Measurements from ENCODE around the gene HDHD5.

HDHD5 gene

GRCh38 chr22:17113600-17113999, 45.5 kb downstream of the HDHD5 start:
- TF ChIP-seq CREB5 (CRISPR knock-in tag; IDR thresholded peaks at IDR 0.05; ENCODE audit: low read depth) = no peak
- ATAC-seq = no peak

DNA sequence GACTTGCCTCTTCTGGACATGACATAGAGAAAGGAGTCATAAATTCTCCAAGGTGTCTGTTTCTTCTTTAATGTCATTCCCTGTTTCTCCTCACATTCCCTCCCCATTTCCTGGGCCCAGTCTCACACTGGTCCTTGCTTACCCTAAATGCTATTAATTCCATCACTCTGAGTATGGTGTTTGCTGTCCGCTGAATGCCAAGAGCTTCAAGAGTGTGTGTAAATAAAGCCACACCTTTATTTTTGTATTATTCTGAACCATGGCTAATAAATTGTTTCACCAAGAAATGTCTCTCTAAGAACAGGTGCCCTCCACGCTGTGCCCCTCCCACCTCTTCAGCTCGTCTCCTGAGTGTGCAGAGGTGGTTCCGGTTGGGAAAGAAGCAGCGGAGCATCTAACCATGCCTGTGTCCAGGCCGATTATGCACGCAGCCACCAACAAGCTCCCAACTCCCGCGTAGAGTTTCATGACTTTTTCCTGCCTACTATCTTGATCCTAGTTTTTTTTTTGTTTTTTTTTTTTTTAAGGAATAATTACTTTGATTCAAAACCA, 46.5 kb downstream of the HDHD5 start:
- ATAC-seq = no peak
- TF ChIP-seq ISL1 (CRISPR knock-in tag; IDR thresholded peaks at IDR 0.05) (no peak), ZNF8 (CRISPR knock-in tag; IDR thresholded peaks at IDR 0.05) (no peak), CSRNP3 (CRISPR knock-in tag; IDR thresholded peaks at IDR 0.05) (no peak), SNAI2 (CRISPR knock-in tag; IDR thresholded peaks at IDR 0.05) (no peak), ESRRG (CRISPR knock-in tag; IDR thresholded peaks at IDR 0.05) (no peak), RARB (CRISPR knock-in tag; IDR thresholded peaks at IDR 0.05) (no peak), ZFP3 (CRISPR knock-in tag; IDR thresholded peaks at IDR 0.05) (no peak), GLIS3 (CRISPR knock-in tag; IDR thresholded peaks at IDR 0.05) (no peak), ZFP30 (CRISPR knock-in tag; IDR thresholded peaks at IDR 0.05) (no peak), POU6F1 (CRISPR knock-in tag; IDR thresholded peaks at IDR 0.05; ENCODE audit: borderline replicate concordance, low read depth) (no peak)

DNA sequence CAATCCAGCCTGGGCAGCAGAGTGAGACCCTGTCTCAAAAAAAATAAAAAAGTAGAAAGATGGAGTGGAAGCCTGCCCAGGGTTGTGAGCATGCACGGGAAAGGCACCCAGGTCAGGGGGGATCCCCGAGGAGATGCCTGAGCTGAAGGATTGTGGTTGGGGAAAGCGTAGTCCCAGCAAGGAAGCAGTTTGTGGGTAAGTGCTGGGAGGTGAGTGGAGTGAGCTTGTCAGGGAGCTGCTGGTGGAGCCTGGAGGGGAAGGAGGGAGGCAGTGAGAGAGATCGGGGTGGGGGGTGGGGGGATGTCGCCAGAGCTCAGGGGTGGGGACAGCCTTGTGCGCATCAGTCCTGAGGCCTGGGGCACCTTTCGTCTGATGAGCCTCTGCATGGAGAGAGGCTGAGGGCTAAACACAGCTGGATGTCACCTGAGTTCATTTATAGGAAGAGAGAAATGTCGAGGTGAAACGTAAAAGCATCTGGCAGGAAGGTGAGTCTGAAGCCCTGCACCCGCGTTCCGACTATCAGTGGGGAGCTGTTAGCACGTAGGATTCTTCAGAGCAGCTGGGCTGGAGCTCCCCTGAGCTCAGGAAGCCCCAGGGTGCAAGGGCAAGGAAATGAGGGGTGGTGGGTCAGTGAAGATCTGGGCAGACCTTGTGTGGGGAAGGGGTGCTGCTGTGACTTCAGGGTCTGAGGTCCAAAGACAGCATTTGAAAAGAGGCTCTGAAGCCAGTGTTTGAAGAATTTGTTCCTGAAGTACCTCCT, 48.1 kb downstream of the HDHD5 start:
- no peak for ATAC-seq
- no peak for TF ChIP-seq CSRNP3 (CRISPR knock-in tag; IDR thresholded peaks at IDR 0.05)
- TF ChIP-seq ZNF8 (CRISPR knock-in tag; IDR thresholded peaks at IDR 0.05) = no peak
- TF ChIP-seq ZNF565 (CRISPR knock-in tag; conservative IDR thresholded peaks at IDR 0.05; ENCODE audit: low read depth) = no peak

GRCh38 chr22:17109976-17110375, 49.1 kb downstream of the HDHD5 start:
- TF ChIP-seq ZFP30 (CRISPR knock-in tag; IDR thresholded peaks at IDR 0.05) (no peak), CSRNP3 (CRISPR knock-in tag; IDR thresholded peaks at IDR 0.05) (no peak), RARB (CRISPR knock-in tag; IDR thresholded peaks at IDR 0.05) (no peak), CREB5 (CRISPR knock-in tag; IDR thresholded peaks at IDR 0.05; ENCODE audit: low read depth) (no peak), POU6F1 (CRISPR knock-in tag; IDR thresholded peaks at IDR 0.05; ENCODE audit: borderline replicate concordance, low read depth) (no peak), TCF4 (CRISPR knock-in tag; IDR thresholded peaks at IDR 0.05; ENCODE audit: borderline replicate concordance) (no peak)
- no peak for ATAC-seq
